ENCODE measurements around the gene FKBP15. TPM values are rescaled to one million over a fixed set of nuclear protein-coding genes. Genes with fewer than 3 reads are reported as not detected.
"Not testable (repeated sequence)": the region's sequence is repeated elsewhere in the genome, so short reads cannot be mapped to it uniquely, and the experiment has no call there.

The FKBP15 gene
- total RNA-seq, 8 experiments from 2014 or later = 12.8 to 28.1 (median 19.7) TPM

DNA sequence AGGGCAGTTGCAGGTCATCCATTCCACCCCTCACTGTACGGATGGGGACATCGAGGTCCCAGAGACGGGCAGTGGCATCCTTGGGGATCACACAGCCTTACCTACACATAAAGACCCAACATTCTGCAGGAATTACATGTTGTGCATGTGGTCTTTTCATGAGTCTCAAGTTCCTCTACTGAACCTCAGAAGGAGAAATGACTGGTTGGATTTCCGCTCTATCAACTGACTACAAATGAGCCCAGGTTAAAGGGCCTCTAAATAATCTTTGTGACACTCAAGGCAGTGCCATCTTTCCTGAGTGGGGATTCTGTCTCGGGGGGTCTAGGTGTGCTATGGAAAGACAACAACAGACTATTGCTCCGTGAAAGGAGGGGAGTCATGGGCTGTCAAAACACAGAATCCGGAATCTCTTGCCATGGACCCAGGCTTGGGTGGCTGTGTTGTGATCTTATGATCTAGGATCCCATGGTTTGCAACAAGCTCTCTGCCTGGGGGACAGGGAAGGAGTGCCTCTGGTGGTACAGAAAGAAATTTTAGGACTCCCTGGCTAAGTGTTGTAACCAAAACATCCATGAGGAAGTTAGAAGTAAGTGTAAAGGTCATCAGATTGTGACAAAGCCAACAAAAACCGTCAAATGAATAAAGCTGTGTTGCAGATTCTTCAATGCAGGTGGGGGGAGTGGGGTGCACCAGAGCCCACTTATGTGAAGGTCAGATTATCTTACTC is 72.1 kb downstream of the FKBP15 start:
- WGBS, 10 experiments = 0 to 96% (median 79%) methylated on average over 1 to 6 of the region's 8 CpGs; no CpG with 5 or more reads in 3 of the 10 experiments
- Histone ChIP-seq H3K4me3 (no peak overlapping the region), H3K27ac (no peak overlapping the region), H3K4me1 (replicated peaks in 1 of 2) (no peaks in the 10 kb centered on the region)
- in situ Hi-C loops (cut with MboI; ENCODE audit: low pct_unique_long_range_greater_than_20kb in 2 of 9, low sequenced_read_pairs in 9 of 9, unreplicated experiment in 9 of 9) = loop anchor here in 1 of 9 experiments (25.0 kb wide), 1 partner anchor 187 kb away; no protein-coding TSS in a partner anchor
- ATAC-seq (replicated peaks in 6 of 8) = no peak

DNA sequence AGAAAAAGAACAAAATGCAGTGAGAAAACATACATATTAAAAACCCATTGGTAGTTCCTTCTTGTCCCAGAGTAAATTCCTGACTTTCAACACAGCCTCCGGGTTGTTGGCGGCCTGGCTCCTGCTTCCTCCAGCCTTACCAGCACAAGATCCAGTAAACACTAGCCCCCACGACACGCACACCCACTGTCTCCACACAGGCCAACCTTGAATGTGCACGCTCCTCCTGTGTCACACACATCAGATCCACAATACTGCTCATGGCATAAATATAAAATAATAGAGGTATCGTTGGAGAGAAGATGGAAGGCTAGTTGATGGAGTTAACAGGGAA is 72.7 kb downstream of the FKBP15 start:
- Histone ChIP-seq H3K27ac (no peak overlapping the region), H3K4me1 (replicated peaks in 1 of 2) (no peaks in the 10 kb centered on the region), H3K4me3 (no peak overlapping the region)
- in situ Hi-C loops (cut with MboI; ENCODE audit: low pct_unique_long_range_greater_than_20kb in 2 of 9, low sequenced_read_pairs in 9 of 9, unreplicated experiment in 9 of 9) = loop anchor here in 1 of 9 experiments (25.0 kb wide), 1 partner anchor 186 kb away; no protein-coding TSS in a partner anchor
- 57 to 100% (median 81%) methylated on average over 1 to 4 of the region's 6 CpGs; no CpG with 5 or more reads in 3 of the 10 experiments for WGBS, 10 experiments
- ATAC-seq (replicated peaks in 6 of 8) = no peak

DNA sequence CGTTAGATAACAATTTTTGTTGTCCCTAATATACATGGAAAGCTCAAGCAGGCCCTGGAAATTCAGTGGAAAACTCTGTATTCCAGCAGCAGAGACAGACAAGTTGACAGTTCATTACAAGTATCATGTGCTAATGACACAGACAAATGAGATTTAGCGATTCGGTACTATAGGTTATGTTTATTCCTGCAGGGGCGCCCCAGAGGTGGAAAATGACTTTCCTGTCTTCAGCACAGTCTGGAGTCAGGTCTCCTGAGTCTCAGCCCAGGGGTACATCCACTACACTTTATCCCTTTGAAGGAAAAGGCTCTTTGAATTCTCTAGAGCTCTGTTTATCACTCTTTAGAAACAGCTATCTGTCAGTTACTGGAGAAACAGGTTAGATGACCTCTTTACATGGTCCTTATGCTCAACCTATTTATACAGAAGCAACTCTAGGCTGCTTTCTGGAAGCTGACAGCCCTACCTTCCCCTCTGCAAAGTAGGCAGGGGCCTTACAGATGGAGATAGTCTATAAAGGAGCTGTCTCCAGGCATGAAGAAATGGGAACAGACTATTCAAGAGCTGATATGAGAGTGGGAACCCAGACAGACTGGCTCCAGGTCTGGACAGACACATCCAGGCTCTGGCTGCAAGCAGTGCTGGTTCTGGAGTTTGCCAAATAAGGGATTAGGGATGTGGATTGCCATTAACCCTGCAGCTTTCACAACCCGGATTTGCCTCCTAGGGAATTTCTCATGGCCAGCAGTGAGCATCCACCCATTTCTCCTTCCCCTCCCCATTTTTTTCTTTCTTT is 77.4 kb downstream of the FKBP15 start:
- in situ Hi-C loops (cut with MboI; ENCODE audit: low pct_unique_long_range_greater_than_20kb in 2 of 9, low sequenced_read_pairs in 9 of 9, unreplicated experiment in 9 of 9) = loop anchor here in 1 of 9 experiments (25.0 kb wide), 1 partner anchor 181 kb away; no protein-coding TSS in a partner anchor
- Histone ChIP-seq H3K4me3 (no peak overlapping the region), H3K4me1 (replicated peaks in 1 of 2) (no peaks in the 10 kb centered on the region), H3K27ac (no peak overlapping the region)
- WGBS, 10 experiments = 25 to 100% (median 59%) methylated on average over 1 to 5 of the region's 5 CpGs
- no peak for ATAC-seq (replicated peaks in 6 of 8)

DNA sequence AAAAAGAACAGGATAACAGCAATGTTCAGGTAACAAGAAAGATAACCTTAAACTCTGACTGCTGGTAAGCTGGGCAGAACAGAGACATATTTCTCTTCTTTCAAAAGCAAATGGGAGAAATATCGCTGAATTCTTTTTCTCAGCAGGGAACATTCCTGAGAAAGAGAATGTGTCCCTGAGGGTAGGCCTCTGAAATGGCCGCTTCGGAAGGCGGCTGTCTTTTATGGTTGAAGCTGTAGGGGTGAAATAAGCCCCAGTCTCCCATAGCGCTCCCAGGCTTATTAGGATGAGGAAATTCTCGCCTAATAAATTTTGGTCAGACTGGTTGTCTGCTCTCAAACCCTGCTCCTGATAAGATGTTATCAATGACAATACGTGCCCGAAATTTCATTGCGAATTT is 80.2 kb downstream of the FKBP15 start:
- H3K27ac ChIP-seq; ATAC-seq (replicated peaks in 6 of 8); H3K4me3 ChIP-seq; H3K4me1 ChIP-seq (replicated peaks in 1 of 2): not testable (repeated sequence)
- in situ Hi-C loops (cut with MboI; ENCODE audit: low pct_unique_long_range_greater_than_20kb in 2 of 9, low sequenced_read_pairs in 9 of 9, unreplicated experiment in 9 of 9) = loop anchor here in 1 of 9 experiments (25.0 kb wide), 1 partner anchor 179 kb away; no protein-coding TSS in a partner anchor
- 65 to 91% (median 89%) methylated on average over 2 to 9 of the region's 9 CpGs; no CpG with 5 or more reads in 2 of the 10 experiments for WGBS, 10 experiments

DNA sequence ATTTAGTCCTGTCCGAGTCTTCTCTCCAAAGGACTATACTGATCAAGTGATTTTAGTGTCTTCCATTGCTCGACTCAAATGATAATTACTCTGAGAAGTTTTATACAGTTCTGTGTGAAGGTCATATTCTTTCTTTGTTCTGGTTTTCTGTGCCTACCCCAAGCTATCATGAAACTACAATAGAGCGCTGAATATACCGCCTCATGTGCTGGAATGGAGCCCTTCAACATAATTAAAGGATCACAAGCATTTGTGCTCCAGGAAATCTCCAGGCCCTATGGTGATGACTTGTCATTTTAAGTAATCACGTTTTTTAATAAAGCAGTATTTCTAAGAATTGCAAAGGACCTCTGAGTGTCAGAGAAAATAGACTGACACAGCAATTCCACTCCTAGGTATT is 81.1 kb downstream of the FKBP15 start:
- Histone ChIP-seq H3K27ac (no peak overlapping the region), H3K4me1 (replicated peaks in 1 of 2) (no peaks in the 10 kb centered on the region), H3K4me3 (no peak overlapping the region)
- in situ Hi-C loops (cut with MboI; ENCODE audit: low pct_unique_long_range_greater_than_20kb in 2 of 9, low sequenced_read_pairs in 9 of 9, unreplicated experiment in 9 of 9) = loop anchor here in 1 of 9 experiments (25.0 kb wide), 1 partner anchor 178 kb away; no protein-coding TSS in a partner anchor
- no peak for ATAC-seq (replicated peaks in 6 of 8)
- WGBS, 10 experiments = 33 to 74% (median 51%) methylated on average over 2 to 5 of the region's 5 CpGs

DNA sequence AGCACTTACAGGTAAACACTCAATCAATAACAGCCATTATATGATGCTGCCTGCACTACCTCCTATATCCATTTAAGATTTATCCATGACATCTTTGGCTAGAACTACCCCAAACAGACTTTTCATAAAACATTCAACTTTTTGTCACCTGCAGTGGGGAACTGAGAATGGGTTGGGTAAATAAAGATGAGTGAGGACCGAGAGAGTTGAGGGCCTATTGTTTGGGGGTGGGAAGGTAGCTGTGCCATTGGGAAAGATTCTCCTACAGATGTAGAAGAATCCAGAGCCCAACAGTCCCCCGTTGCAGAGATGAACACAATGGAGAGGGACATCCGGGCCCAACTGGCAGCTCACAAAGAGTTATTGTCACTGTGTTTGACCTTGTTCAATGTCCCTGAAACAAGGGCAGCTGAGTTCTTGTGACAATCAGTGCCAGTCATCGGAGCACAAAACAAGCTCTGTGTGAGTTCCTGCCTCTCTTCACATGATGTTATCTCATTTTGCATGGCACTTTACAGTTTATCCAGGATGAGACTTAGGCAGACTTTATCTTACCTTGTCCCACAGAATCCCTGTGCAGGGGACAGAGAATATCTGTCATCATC is 81.8 kb downstream of the FKBP15 start:
- in situ Hi-C loops (cut with MboI; ENCODE audit: low pct_unique_long_range_greater_than_20kb in 2 of 9, low sequenced_read_pairs in 9 of 9, unreplicated experiment in 9 of 9) = loop anchor here in 1 of 9 experiments (25.0 kb wide), 1 partner anchor 177 kb away; no protein-coding TSS in a partner anchor
- H3K27ac ChIP-seq = no peak overlapping the region
- H3K4me1 ChIP-seq (replicated peaks in 1 of 2) = no peaks in the 10 kb centered on the region

DNA sequence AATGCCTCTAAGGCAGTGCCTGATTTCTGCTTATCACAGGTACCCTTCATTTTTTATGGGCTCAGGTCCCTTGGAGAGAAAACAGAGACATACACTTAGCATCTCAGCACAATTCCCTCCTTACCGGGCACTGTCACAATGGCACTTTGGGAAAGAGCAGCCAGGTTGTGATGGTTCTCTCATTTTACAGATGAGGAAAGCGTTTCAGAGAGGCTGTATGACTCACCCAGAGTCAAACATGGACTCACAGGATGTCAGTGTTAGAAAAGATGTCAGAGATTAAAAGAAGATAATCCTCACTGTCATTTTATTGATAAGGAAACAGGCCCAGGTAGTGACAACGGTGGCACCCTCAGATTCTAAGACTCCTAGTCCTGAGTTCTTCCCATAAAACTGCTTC is 82.3 kb downstream of the FKBP15 start:
- Histone ChIP-seq H3K27ac (no peak overlapping the region), H3K4me3 (no peak overlapping the region), H3K4me1 (replicated peaks in 1 of 2) (no peaks in the 10 kb centered on the region)
- in situ Hi-C loops (cut with MboI; ENCODE audit: low pct_unique_long_range_greater_than_20kb in 2 of 9, low sequenced_read_pairs in 9 of 9, unreplicated experiment in 9 of 9) = loop anchor here in 1 of 9 experiments (25.0 kb wide), 1 partner anchor 176 kb away; no protein-coding TSS in a partner anchor
- no peak for ATAC-seq (replicated peaks in 6 of 8)
- WGBS, 10 experiments = 0 to 83% (median 45%) methylated on average over 1 to 3 of the region's 3 CpGs; no CpG with 5 or more reads in 2 of the 10 experiments

More for the DNA sequence above, 81.8 kb downstream of the FKBP15 start:
- WGBS, 10 experiments = 20 to 65% (median 39%) methylated on average over 1 to 4 of the region's 4 CpGs; no CpG with 5 or more reads in 5 of the 10 experiments
- no peak overlapping the region for H3K4me3 ChIP-seq
- ATAC-seq (replicated peaks in 6 of 8) = peak in 1 of 8 experiments; percentile 33

DNA sequence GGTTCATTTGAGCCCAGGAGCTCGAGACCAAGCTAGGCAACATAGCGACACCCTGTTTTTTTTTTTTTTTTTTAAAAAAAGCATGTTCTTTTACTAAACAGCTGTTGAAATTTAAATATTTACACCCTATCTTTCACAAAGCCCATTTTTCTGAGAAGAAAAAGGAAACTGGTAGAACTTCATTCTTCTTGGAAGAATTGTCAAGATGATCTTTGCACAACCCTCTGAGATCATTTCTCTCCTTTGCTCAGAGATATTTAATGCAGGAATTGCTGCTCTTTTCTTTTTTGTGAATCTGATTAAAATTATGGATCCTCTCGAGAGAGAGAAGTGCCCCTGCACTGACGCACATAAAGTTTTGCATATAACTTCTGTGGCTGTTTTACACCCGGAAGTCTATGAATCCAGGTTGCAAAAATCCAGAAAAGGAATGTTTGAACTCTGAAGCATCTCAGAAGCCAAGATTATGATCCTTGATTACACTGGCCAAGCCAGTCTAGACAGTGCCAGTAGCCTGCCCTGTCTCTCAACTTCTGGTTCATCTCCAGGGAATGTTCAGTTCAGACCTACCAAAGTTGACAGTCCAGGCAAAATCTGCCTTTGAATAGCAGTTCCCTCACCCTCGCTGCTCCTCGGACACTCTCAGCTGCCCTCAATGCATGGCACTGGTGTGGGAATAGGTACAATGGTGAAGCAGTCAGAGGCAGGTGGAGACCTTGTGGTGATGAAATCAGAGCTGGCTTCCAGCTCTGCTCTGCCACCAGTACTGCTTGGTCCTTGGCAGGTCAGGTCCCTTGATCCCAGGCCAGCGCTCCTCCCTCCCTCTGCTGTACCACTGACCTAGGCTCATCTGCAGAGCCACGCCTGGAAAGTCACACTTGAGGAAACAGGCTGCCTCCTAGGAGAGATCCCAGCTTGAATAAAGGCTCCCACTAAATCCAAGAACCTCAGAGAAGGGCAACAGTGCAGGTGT is 83.6 kb downstream of the FKBP15 start:
- WGBS, 10 experiments = 8 to 83% (median 42%) methylated on average over 2 to 8 of the region's 9 CpGs
- no peak overlapping the region for H3K27ac ChIP-seq
- ATAC-seq (replicated peaks in 6 of 8) = peak in 1 of 8 experiments; percentile 69
- no peaks in the 10 kb centered on the region for H3K4me1 ChIP-seq (replicated peaks in 1 of 2)
- in situ Hi-C loops (cut with MboI; ENCODE audit: low pct_unique_long_range_greater_than_20kb in 2 of 9, low sequenced_read_pairs in 9 of 9, unreplicated experiment in 9 of 9) = loop anchor here in 1 of 9 experiments (25.0 kb wide), 1 partner anchor 175 kb away; no protein-coding TSS in a partner anchor
- no peak overlapping the region for H3K4me3 ChIP-seq

DNA sequence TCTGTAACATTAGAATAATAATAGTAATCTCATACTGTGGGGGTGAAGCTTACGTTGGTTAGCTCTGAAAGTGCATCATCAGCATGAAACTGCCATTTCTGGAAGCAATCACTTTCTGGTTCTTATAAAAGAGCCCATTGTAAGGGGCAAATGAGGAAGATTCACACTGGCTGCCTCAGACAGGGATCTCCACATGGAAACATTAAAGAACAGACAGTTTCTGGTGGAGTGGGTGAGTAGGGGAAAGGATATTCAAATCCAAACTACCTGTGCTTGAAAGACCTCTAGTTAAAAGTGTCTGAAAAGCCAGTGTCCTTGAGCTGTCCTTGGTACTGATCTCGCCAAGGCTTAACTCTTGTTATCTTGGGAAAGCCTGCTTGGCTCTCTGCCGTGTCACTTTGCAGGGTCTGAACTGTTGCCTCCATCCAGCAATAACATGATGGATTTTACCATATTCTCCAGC is 89.4 kb downstream of the FKBP15 start:
- no peak overlapping the region for H3K4me3 ChIP-seq
- no peak overlapping the region for H3K27ac ChIP-seq
- 0 to 33% (median 10%) methylated on average over 1 to 3 of the region's 3 CpGs; no CpG with 5 or more reads in 3 of the 10 experiments for WGBS, 10 experiments
- in situ Hi-C loops (cut with MboI; ENCODE audit: low pct_unique_long_range_greater_than_20kb in 2 of 9, low sequenced_read_pairs in 9 of 9, unreplicated experiment in 9 of 9) = loop anchor here in 1 of 9 experiments (25.0 kb wide), 1 partner anchor 169 kb away; no protein-coding TSS in a partner anchor
- ATAC-seq (replicated peaks in 6 of 8) = no peak
- no peaks in the 10 kb centered on the region for H3K4me1 ChIP-seq (replicated peaks in 1 of 2)

DNA sequence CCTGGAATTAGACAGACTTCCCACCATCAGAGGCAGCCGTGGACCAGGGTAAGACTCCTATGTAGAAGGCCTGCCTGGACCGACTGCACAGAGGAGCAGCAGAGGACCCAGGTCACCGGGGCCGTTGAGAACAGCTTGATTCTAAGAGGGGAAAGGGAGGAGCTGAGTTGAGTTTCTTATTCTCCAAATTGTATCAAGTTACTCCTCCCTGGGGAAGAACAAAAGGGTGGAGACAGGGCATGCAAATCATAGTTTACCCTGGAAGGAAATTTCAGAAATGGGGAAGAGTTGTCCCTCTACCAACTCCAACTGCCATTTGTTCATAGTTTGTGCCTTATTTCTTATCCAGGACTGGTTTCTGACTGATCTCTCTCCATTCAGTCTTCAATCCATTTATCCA is 91.2 kb downstream of the FKBP15 start:
- in situ Hi-C loops (cut with MboI; ENCODE audit: low pct_unique_long_range_greater_than_20kb in 2 of 9, low sequenced_read_pairs in 9 of 9, unreplicated experiment in 9 of 9) = loop anchor here in 1 of 9 experiments (25.0 kb wide), 1 partner anchor 168 kb away; no protein-coding TSS in a partner anchor
- peak in 3 of 8 experiments; percentile 67 to 84 (median 82) for ATAC-seq (replicated peaks in 6 of 8)
- Histone ChIP-seq H3K27ac (no peak overlapping the region), H3K4me1 (replicated peaks in 1 of 2) (no peaks in the 10 kb centered on the region), H3K4me3 (no peak overlapping the region)
- WGBS, 10 experiments = 0 to 49% (median 33%) methylated on average over 1 to 3 of the region's 4 CpGs; no CpG with 5 or more reads in 3 of the 10 experiments

DNA sequence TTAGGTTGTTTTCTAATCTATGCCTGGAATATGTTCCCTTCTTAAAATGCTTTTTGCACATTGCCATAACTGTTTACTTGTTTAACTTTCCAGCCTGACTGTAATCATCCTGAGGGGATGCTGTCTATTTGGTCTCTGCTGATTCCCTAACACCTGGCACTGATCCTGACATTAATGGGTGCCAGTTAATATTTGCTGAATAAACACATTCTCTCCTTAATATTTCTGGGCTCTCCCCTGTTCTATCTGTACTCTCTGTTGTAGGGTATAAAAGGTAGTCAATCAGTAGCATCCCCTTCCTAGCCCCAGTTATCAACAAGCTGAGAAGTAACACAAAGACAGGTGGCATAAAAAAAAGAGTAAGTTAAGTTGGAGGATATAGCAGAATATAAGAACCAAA is 91.6 kb downstream of the FKBP15 start:
- no peak overlapping the region for H3K4me3 ChIP-seq
- no peak for ATAC-seq (replicated peaks in 6 of 8)
- no peak overlapping the region for H3K27ac ChIP-seq
- no peaks in the 10 kb centered on the region for H3K4me1 ChIP-seq (replicated peaks in 1 of 2)
- in situ Hi-C loops (cut with MboI; ENCODE audit: low pct_unique_long_range_greater_than_20kb in 2 of 9, low sequenced_read_pairs in 9 of 9, unreplicated experiment in 9 of 9) = loop anchor here in 1 of 9 experiments (25.0 kb wide), 1 partner anchor 167 kb away; no protein-coding TSS in a partner anchor

Data from motor neuron (in vitro differentiated cells).